ENCODE measurements around the gene OS9.

DNA sequence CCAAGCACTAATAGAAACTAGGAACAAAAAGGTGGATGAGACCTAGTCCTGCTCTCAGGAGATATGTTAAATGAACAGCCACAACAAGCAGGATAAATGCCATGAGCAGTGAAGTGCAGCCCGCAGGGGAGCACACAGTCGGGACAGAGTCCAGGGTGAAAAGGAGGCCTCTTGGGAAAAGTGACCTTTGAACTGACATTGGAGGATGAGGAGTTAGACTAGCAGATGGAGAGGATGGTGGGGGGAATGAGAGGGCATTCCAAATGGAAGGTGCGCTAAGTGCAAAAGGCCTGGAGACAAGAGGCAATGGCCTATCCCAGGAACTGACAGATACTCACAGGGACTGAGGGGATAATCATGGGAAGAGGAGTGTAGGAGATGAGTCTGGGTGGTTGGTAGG is 4.5 kb downstream of the OS9 start:
- TF ChIP-seq POLR2A (IDR thresholded peaks at IDR 0.05) (no peak), EP300 (IDR thresholded peaks at IDR 0.05) (no peak)
- TF ChIP-seq, protein P1, sequence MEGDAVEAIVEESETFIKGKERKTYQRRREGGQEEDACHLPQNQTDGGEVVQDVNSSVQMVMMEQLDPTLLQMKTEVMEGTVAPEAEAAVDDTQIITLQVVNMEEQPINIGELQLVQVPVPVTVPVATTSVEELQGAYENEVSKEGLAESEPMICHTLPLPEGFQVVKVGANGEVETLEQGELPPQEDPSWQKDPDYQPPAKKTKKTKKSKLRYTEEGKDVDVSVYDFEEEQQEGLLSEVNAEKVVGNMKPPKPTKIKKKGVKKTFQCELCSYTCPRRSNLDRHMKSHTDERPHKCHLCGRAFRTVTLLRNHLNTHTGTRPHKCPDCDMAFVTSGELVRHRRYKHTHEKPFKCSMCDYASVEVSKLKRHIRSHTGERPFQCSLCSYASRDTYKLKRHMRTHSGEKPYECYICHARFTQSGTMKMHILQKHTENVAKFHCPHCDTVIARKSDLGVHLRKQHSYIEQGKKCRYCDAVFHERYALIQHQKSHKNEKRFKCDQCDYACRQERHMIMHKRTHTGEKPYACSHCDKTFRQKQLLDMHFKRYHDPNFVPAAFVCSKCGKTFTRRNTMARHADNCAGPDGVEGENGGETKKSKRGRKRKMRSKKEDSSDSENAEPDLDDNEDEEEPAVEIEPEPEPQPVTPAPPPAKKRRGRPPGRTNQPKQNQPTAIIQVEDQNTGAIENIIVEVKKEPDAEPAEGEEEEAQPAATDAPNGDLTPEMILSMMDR (IDR thresholded peaks at IDR 0.05) = no peak
